ENCODE measurements around the gene RAB22A.
"Not testable (repeated sequence)": the region's sequence is repeated elsewhere in the genome, so short reads cannot be mapped to it uniquely, and the experiment has no call there.

The RAB22A gene

GRCh38 chr20:58389968-58390658 is 80.6 kb downstream of the RAB22A start:
- DNase-seq, result no peak

DNA sequence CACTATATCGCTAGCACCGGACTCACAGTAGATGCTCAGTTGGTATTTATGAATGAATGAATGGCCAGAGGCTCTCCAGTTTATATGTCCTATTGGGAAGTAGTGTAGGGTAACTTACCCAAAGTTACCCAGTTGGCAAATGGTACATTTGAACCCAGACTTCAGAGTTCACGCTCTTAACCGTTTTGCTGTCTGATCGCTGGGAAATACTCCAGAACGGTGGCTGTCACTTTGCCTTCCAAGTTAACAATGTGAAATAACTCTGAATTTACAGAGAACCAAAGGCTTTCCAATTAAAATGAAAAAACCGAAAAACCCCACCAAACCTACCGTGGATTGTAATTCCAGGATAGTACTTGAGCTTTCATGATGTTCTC is 81.1 kb downstream of the RAB22A start:
- no peak for DNase-seq

DNA sequence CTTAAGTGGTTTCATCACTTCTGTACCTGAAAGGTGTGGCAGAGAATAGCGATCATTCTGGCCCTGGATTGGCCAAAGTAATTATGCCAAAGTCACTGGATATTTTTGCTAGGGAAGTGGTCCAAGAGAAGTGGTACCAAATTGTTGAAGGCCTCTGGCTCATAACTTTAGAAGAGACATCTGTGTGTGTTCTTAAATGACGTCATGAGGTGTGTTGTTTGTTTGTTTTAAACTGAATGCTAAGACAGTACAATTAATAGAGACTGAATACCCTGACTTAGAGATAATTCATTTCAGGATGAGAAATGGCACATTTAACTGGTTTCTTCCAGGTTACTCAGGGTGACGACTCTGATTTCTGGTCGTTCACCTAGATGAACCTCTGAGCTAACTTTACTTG is 82.8 kb downstream of the RAB22A start:
- DNase-seq, result no peak

GRCh38 chr20:58393299-58393698 is 83.8 kb downstream of the RAB22A start:
- DNase-seq, result no peak

DNA sequence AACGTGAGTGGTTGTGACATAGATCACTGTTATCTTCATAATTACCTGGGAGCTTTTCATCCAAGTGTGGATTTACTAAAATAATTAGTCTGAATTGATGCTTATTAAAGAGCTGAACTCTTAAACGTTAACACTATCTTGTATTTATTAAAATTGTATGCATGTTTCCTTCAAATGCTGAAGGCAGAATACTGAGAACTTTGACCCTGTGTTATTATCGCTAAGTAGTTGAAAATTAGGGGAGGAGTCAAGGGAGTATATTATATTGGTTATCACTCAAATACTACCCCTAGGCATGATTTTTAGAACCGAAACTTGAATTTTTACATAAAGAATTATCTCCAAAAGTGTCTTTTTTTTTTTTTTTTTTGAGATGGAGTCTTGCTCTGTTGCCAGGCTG is 85.3 kb downstream of the RAB22A start:
- DNase-seq, result no peak

DNA sequence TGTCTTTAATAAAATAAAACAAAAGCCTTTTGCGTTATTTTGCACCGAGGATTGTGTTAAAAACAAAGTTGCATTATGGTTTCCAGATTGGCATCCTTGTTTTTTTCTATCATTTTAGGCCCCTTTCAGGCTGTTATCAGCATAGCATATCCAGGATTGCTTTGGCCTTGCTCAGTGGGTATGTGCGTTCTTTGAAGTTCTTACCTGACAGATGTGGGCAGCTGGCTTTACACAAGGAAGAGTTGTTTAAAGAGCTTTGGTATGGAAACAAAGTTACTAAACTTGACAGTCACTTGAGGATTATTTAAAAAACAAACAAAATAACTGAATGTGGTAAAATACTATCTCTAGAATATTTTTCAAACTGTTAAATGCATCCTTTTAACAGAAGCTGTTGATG is 86.1 kb downstream of the RAB22A start:
- no peak for DNase-seq

- DNase-seq, result no peak
Measured at GRCh38 chr20:58397429-58397828, 87.9 kb downstream of the RAB22A start.

DNA sequence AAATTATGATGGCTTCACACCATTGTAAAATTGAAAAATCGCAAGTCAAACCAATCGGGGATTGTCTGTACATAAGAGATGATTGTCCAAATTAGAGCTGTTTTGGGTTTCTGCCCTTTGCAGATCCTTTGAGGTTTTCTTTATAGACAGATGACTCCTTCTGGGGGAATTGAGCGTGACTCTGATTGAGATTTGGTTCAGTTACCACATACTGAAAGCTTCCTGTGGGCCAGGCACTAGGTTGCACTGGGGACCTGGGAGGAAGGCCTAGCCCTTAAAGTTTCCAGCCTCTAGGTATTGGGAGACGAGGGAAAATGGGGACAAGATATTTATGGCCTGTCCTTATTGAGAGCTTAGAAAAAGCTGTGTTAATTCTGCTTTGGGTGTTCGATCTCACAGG is 88.7 kb downstream of the RAB22A start:
- no peak for DNase-seq

DNA sequence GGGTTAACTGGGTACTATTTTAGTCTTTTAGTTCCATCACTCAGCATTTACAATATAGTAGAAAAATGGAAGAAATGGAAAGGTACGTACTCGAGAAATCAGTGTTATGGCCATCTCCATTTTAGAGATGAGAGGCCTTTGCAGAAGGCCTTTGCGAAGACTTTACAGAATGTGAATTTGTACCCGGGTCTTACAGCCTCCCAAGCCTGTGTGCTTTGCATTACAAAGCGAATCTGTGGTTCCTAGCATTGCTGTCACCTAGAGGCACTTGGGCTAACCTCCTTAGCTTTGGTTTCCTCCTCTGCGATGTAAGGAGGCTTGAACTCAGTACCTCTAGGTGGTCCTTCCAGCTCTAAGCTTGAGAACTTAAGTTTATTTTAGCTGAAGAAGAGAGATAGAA is 90.4 kb downstream of the RAB22A start:
- no peak for DNase-seq

DNA sequence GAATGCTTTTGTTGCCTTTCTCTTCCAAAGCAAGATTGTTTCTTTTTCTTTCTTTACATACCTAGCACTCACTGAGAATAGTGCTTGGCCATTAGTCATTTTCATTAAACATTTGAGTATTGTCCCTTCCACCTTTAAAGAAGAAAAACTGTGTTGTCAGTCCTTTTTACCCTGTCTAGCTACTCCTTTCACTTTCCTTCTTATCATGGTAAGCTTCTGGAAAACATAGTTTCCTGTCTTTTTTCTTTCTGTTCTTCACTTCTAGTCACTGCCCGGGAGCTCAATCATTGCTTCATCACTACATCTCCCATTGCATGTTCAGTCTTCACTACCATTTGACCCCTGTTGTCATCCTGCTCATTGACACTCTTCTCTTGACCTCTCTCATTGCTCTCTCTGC is 91.6 kb downstream of the RAB22A start:
- DNase-seq, result no peak

DNA sequence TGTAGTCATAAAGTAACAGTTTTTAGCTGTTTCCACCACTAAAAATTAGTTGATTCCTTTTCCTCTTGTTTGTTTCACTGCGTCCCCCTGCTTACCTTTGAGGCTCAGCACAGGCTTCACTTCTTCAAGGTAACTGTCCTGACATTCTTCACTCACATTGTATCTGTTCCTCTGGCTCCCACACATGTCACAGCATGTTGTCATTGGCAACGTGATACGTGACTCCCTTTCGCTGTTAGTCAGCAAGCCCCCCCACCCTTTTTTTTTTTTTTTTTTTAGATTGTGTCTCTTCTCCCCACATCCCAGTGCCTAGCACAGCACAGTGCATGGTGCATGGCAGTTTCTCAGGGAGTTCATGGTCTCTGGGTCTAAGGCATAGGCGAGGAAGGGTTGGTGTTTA is 92.8 kb downstream of the RAB22A start:
- DNase-seq, result no peak

GRCh38 chr20:58402827-58403226 is 93.3 kb downstream of the RAB22A start:
- no peak for DNase-seq

- no peak for DNase-seq
Measured at GRCh38 chr20:58403272-58403671, 93.8 kb downstream of the RAB22A start.

DNA sequence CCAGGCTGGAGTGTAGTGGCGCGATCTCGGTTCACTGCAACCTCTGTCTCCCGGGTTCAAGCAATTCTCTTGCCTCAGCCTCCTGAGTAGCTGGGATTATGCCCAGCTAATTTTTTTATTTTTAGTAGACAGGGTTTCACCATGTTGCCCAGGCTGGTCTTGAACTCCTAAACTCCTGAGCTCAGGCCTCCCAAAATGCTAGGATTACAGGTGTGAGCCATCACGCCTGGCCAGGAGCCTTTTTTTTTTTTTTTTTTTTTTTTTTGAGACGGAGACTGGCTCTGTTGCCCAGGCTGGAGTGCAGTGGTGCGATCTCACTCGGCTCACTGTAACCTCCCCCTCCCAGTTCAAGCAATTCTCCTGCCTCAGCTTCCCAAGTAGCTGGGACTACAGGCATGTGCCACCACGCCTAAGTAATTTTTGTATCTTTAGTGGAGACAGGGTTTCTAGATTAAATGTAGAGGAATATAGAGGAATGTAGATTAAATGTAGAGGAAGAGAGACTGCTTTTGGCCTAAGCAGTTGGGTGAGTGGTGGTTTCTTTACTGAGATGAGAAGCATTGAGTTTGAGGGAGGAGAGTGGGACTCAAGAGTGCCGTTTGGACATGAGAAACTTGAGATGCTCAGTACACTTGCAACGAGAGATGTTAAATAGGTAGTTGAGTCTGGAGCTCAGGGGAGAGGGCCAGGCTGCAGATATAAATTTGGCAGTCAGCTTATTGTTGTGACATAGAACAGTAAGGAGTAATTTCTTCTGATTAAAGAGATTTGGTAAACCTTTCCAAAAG is 96.2 kb downstream of the RAB22A start:
- DNase-seq, result no peak

GRCh38 chr20:58406422-58407001 is 97.0 kb downstream of the RAB22A start:
- DNase-seq, result no peak

- DNase-seq, result peak in 1 of 2 experiments; percentile 22
Measured at GRCh38 chr20:58407201-58407873, 97.8 kb downstream of the RAB22A start.

GRCh38 chr20:58407966-58408557 is 98.5 kb downstream of the RAB22A start:
- no peak for DNase-seq

GRCh38 chr20:58408603-58409246 is 99.2 kb downstream of the RAB22A start:
- peak in 1 of 2 experiments; percentile 40 for DNase-seq

- not testable (repeated sequence) for DNase-seq
Measured at GRCh38 chr20:58414216-58414615, 104.7 kb downstream of the RAB22A start.

- DNase-seq, result not testable (repeated sequence)
Measured at GRCh38 chr20:58414786-58415185, 105.3 kb downstream of the RAB22A start.

DNA sequence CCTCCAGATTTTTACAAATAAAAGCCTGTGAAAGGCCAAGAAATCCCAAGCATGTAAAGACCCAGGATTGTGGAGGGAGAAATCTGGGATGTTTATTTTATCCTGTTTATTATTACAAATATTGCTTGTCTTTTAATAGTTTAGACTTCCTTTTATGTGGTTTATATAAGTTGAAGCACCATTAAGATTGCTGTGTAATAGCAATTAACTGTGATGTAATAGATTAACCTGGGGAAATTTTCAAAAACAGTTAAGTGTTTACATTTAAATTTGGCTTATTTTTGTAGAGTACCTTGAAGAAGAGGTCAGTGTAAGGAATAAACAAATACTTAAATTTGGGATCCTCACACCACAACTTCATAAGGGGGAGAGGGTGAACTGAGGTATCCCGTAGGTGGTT is 106.5 kb downstream of the RAB22A start:
- DNase-seq, result no peak

DNA sequence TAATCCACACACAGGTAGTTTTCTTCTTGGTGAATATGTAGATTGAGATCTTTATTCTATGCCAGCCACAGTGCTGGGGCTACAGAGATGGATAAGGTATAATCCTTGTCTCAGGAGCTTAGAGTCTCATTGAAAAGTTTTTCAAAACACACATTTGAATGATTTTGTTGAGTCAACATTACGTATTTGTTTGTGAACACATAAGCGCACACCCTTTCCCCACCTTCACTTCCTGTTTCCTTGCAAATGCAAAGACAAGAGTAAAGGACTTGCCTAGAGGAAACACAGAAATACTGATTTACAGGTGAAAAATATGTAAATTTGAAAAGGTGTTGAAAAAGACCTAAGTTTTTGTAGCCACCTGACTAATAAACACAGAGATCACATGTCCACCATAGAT is 107.3 kb downstream of the RAB22A start:
- DNase-seq, result no peak
